Hepatocyte (in vitro differentiated cells): ENCODE results near the gene TMEM184B. TPM values are rescaled to one million over a fixed set of nuclear protein-coding genes. Genes with fewer than 3 reads are reported as not detected.

Experiments
- DNase-seq: peaks from one replicate; pipeline ENCODE4 v3.0.0-alpha.2; 2016; ENCODE audit warnings: low spot score
- H2AFZ ChIP-seq: fragments of 200-600 bp; sonication (generic); 2 replicates; pipeline ENCODE4 v1.6.0; 2016; ENCODE audit warnings: antibody characterized with exemption, mild to moderate bottlenecking
- H3K27ac ChIP-seq: fragments of 200-600 bp; sonication (generic); 2 replicates; pipeline ENCODE4 v1.5.1; 2016; ENCODE audit warnings: mild to moderate bottlenecking
- H3K27me3 ChIP-seq: fragments of 200-600 bp; sonication (generic); 2 replicates; pipeline ENCODE4 v1.6.1; 2016
- H3K36me3 ChIP-seq: fragments of 200-600 bp; sonication (generic); replicated peaks from 2 replicates; pipeline ENCODE4 v1.5.1; 2016; ENCODE audit warnings: low read depth; ENCODE audit not compliant: insufficient read depth
- H3K4me1 ChIP-seq: fragments of 200-600 bp; sonication (generic); 2 replicates; pipeline ENCODE4 v1.5.1; 2016; ENCODE audit warnings: mild to moderate bottlenecking, moderate library complexity; ENCODE audit not compliant: insufficient read depth
- H3K4me2 ChIP-seq: fragments of 200-600 bp; sonication (generic); 2 replicates; pipeline ENCODE4 v1.6.0; 2016
- H3K4me3 ChIP-seq: fragments of 200-600 bp; sonication (generic); 2 replicates; pipeline ENCODE4 v1.5.1; 2016; ENCODE audit warnings: mild to moderate bottlenecking
- H3K79me2 ChIP-seq: fragments of 200-600 bp; sonication (generic); 2 replicates; pipeline ENCODE4 v1.6.0; 2017; ENCODE audit warnings: mild to moderate bottlenecking
- H3K9me2 ChIP-seq: fragments of 200-600 bp; sonication (generic); replicated peaks from 2 replicates; pipeline ENCODE4 v1.6.0; 2017; ENCODE audit warnings: mild to moderate bottlenecking; ENCODE audit not compliant: insufficient read depth
- H3K9me3 ChIP-seq: fragments of 200-600 bp; sonication (generic); 2 replicates; pipeline ENCODE4 v1.5.1; 2016; ENCODE audit warnings: low read depth, mild to moderate bottlenecking
- H4K20me1 ChIP-seq: fragments of 200-600 bp; sonication (generic); 2 replicates; pipeline ENCODE4 v1.6.0; 2016; ENCODE audit warnings: mild to moderate bottlenecking; ENCODE audit not compliant: insufficient read depth, poor library complexity, severe bottlenecking
- EZH2 ChIP-seq: fragments of 200-600 bp; sonication (generic); IDR thresholded peaks from 2 replicates; pipeline ENCODE4 v1.6.1; 2016; ENCODE audit warnings: antibody characterized with exemption, mild to moderate bottlenecking, borderline replicate concordance
- EZH2phosphoT487 ChIP-seq: fragments of 200-600 bp; sonication (generic); IDR thresholded peaks from one replicate; pipeline ENCODE4 v1.6.1; 2018; ENCODE audit warnings: antibody characterized with exemption, mild to moderate bottlenecking, low read depth, moderate library complexity; ENCODE audit not compliant: unreplicated experiment, severe bottlenecking
- WGBS: methylation state at CpG from one replicate; pipeline ENCODE4 v1.1.6; 2016; ENCODE audit warnings: low lambda C conversion rate; ENCODE audit errors: missing lambda C conversion rate; 5-methylcytosine and 5-hydroxymethylcytosine counted together
- polyA plus RNA-seq: library from polyadenylated mRNA; unstranded; fragments of >200 nt; fragmentation: Nextera tagmentation; extraction: Ambion mirVana; gene quantifications from 2 replicates; pipeline ENCODE4 v1.2.1, GENCODE V29; 2016
- total RNA-seq: library from RNA; depleted of rRNA; stranded (reverse); fragments of >200 nt; gene quantifications from 2 replicates; pipeline ENCODE4 v1.2.3, GENCODE V29; 2014
- TF ChIP-seq, protein P1 (sequence below): fragments of 200-600 bp; sonication (generic); IDR thresholded peaks from 2 replicates; pipeline ENCODE4 v1.5.1; 2016; ENCODE audit warnings: antibody characterized with exemption, mild to moderate bottlenecking; ENCODE audit not compliant: poor library complexity

Gene TMEM184B
- total and polyA plus RNA-seq, 2 experiments from 2014 or later, result 58.2 to 102 TPM

DNA sequence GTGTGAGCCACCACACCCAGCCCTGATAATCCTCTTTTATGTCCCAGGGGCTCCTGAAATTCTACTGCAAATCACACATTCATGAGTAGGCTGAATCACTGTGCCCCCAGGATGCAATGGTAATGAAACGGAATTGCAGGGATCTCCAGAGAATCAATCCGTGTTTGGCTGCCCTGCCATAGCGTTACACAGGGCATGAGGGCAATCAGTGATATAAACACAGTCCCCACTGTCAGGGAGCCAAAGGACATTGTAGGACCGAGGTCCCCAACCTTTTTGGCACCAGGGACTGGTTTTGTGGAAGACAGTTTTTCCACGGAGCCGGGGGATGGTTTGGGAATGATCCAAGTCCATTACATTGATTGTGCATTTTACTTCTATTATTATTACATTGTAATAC, 82.2 kb downstream of the TMEM184B start:
- Histone ChIP-seq H4K20me1 (no peaks in the 10 kb centered on the region), H3K4me2 (no peak overlapping the region), H3K36me3 (no peaks in the 10 kb centered on the region), H3K27ac (no peak overlapping the region), H3K27me3 (no peaks in the 10 kb centered on the region), H3K9me3 (no peaks in the 10 kb centered on the region), H3K4me1 (peaks cover 13% of the 10 kb centered on the region), H3K4me3 (no peak overlapping the region), H3K9me2 (no peaks in the 10 kb centered on the region), H2AFZ (no peak overlapping the region), H3K79me2 (no peaks in the 10 kb centered on the region)
- TF ChIP-seq, protein P1, sequence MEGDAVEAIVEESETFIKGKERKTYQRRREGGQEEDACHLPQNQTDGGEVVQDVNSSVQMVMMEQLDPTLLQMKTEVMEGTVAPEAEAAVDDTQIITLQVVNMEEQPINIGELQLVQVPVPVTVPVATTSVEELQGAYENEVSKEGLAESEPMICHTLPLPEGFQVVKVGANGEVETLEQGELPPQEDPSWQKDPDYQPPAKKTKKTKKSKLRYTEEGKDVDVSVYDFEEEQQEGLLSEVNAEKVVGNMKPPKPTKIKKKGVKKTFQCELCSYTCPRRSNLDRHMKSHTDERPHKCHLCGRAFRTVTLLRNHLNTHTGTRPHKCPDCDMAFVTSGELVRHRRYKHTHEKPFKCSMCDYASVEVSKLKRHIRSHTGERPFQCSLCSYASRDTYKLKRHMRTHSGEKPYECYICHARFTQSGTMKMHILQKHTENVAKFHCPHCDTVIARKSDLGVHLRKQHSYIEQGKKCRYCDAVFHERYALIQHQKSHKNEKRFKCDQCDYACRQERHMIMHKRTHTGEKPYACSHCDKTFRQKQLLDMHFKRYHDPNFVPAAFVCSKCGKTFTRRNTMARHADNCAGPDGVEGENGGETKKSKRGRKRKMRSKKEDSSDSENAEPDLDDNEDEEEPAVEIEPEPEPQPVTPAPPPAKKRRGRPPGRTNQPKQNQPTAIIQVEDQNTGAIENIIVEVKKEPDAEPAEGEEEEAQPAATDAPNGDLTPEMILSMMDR, result no peak
- TF ChIP-seq EZH2 (no peak), EZH2phosphoT487 (no peak)
- WGBS, result 79% methylated on average over 6 of the region's 6 CpGs
- DNase-seq, result no peak

DNA sequence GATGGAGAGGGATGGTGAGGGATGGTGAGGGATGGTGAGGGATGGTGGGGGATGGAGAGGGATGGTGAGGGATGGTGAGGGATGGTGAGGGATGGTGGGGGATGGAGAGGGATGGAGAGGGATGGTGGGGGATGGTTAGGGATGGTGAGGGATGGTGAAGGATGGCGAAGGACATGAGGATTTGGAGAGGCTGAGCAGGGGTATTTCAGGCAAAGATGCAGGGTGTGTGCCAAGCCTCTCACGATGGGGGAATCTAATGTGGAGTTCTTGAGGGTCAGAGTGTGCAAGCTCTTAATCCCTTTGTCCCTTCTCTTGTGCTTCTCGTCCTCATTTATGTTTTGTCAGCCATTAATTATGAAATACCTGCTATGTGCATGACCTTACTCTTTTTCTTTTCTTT, 83.7 kb downstream of the TMEM184B start:
- Histone ChIP-seq H3K4me3 (no peak overlapping the region), H3K27ac (no peak overlapping the region), H3K4me1 (peaks cover 13% of the 10 kb centered on the region), H3K27me3 (no peaks in the 10 kb centered on the region), H3K9me3 (no peaks in the 10 kb centered on the region), H3K36me3 (no peaks in the 10 kb centered on the region), H2AFZ (no peak overlapping the region), H4K20me1 (no peaks in the 10 kb centered on the region), H3K79me2 (no peaks in the 10 kb centered on the region), H3K4me2 (no peak overlapping the region), H3K9me2 (no peaks in the 10 kb centered on the region)
- no peak for DNase-seq
- TF ChIP-seq EZH2phosphoT487 (no peak), EZH2 (no peak)
- TF ChIP-seq, protein P1, result no peak
- WGBS, result 91% methylated on average over 3 of the region's 3 CpGs

DNA sequence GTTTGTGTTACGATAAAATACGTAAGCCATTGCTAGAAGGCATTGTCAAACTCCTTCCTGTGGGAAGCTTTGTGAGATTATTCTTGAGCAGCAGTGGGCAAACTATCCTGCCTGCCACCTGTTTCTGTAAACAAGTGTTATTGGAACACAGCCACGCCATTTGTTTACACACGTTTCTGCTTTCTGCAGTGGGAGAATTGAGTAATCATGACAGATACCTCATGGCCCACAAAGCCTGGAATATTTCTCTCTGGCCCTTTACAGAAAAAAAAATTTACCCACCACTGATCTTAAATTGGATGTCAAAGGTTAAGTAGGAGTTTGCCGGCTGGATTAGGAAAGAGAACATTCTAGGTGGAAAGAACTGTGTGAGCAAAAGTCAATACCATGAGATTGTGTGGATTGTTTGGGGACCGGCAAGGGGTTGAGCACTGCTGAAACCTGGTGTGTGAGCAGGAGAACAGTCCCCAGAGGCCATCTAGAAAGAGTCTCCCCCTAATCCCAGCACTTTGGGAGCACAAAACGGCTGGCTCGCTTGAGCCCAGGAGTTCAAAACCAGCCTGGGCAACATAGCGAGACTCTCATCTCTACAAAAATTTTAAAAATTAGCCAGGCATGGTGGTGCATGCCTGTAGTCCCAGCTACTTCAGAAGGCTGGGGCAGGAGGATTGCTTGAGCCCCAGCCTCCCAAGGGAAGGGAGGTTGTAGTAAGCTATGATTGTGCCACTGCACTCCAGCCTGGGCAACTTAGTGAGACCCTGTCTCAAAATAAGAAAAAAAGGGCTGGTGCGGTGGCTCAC, 85.2 kb downstream of the TMEM184B start:
- WGBS, result 51% methylated on average over 10 of the region's 10 CpGs
- peak overlapping the region; percentile 32 for H3K4me2 ChIP-seq
- DNase-seq, result peak; percentile 77

More for the DNA sequence above, 85.2 kb downstream of the TMEM184B start:
- Histone ChIP-seq H3K36me3 (no peaks in the 10 kb centered on the region), H3K27me3 (no peaks in the 10 kb centered on the region), H3K79me2 (no peaks in the 10 kb centered on the region), H3K9me3 (no peaks in the 10 kb centered on the region), H4K20me1 (no peaks in the 10 kb centered on the region), H3K27ac (peak overlapping the region; percentile 62), H3K4me1 (peaks cover 13% of the 10 kb centered on the region), H2AFZ (no peak overlapping the region), H3K4me3 (no peak overlapping the region), H3K9me2 (no peaks in the 10 kb centered on the region)
- TF ChIP-seq EZH2phosphoT487, result no peak
- TF ChIP-seq, protein P1, result no peak
- TF ChIP-seq EZH2, result no peak
